Vagina (tissue), 2 donors: ENCODE results near the gene RERG.

Experiments
- POLR2A ChIP-seq, 2 donors: fragments of 450-650 bp; IDR thresholded peaks; one replicate each; pipeline ENCODE4 v1.6.1; 2017; ENCODE audit warnings: antibody characterized with exemption in 2 of 2, mild to moderate bottlenecking in 2 of 2, moderate library complexity in 2 of 2
- POLR2AphosphoS5 ChIP-seq, 2 donors: sonication (generic); formaldehyde crosslinking; IDR thresholded peaks; one replicate each; pipeline ENCODE4 v1.9.0; 2017; ENCODE audit warnings: antibody characterized with exemption in 2 of 2, mild to moderate bottlenecking in 2 of 2, low read depth in 1 of 2; ENCODE audit not compliant: insufficient read depth in 1 of 2
- TF ChIP-seq, protein P1 (sequence below), 3 experiments: fragments of 450-650 bp in 2 of 3; fragments of 200-600 bp in 1 of 3; sonication (generic) in 1 of 3; IDR thresholded peaks; one replicate each; pipeline ENCODE4 v1.5.1; 2017 to 2019; ENCODE audit warnings: antibody characterized with exemption in 3 of 3, mild to moderate bottlenecking in 2 of 3, moderate library complexity in 2 of 3

DNA sequence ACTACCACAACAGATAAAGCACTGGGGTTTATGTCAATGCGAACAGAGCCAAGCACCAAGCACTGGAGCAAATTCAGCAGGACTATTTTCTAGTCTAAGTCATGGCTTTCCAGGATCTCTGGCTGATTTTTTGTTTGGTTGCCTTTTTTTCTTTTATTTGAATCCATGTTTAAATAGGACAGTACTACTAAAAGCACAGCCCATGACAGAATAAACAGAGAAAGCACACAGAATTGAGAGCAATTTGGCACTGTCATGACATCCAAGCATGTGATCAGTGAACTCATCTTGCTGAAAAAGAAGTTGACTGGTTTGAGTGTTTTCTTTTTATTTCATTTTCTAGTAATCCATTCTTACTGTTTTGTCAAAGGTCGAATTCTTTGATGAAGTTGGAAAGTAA lies 23.1 kb upstream of the RERG start:
- TF ChIP-seq POLR2A (IDR thresholded peaks at IDR 0.05), result no peak
- TF ChIP-seq, protein P1, sequence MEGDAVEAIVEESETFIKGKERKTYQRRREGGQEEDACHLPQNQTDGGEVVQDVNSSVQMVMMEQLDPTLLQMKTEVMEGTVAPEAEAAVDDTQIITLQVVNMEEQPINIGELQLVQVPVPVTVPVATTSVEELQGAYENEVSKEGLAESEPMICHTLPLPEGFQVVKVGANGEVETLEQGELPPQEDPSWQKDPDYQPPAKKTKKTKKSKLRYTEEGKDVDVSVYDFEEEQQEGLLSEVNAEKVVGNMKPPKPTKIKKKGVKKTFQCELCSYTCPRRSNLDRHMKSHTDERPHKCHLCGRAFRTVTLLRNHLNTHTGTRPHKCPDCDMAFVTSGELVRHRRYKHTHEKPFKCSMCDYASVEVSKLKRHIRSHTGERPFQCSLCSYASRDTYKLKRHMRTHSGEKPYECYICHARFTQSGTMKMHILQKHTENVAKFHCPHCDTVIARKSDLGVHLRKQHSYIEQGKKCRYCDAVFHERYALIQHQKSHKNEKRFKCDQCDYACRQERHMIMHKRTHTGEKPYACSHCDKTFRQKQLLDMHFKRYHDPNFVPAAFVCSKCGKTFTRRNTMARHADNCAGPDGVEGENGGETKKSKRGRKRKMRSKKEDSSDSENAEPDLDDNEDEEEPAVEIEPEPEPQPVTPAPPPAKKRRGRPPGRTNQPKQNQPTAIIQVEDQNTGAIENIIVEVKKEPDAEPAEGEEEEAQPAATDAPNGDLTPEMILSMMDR (IDR thresholded peaks at IDR 0.05), result no peak
- TF ChIP-seq POLR2AphosphoS5 (IDR thresholded peaks at IDR 0.05; ENCODE audit: insufficient read depth in 1 of 2, low read depth in 1 of 2), result no peak
